SK-N-MC (cell line): ENCODE data around the gene USH2A.

Experiments
- EZH2 ChIP-seq: fragments of 200-600 bp; sonication (generic); IDR thresholded peaks from one replicate; pipeline ENCODE4 v1.6.1; 2017; ENCODE audit warnings: antibody characterized with exemption
- FOXP2 ChIP-seq: optimal IDR thresholded peaks from 2 replicates; pipeline ENCODE3; 2011; ENCODE audit warnings: mild to moderate bottlenecking, moderate library complexity; ENCODE audit not compliant: insufficient read depth; ENCODE audit errors: extremely low read length, control extremely low read depth
- POLR2AphosphoS5 ChIP-seq: IDR thresholded peaks from 2 replicates; pipeline ENCODE4 v1.6.1; 2012; ENCODE audit warnings: mild to moderate bottlenecking, low read depth, low read length, borderline replicate concordance

DNA sequence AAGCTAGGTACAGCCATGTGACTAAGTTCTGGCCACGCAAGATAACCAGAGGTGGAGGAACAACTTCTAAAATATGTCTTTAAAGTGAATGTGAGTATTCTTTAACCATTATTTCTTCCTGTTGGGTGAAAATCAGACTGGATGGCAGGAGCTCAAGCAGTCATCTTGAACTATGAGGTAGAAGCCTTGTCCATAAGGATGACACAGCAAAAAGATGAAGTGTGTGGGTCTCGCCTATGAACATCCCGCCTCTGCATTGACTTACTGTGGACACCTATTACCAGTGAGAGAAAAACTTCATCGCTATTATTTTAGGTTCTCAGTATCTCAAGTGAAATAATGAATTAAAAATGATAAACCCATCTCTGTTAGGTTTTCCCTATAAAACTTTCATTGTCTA, 365.3 kb downstream of the USH2A start:
- TF ChIP-seq POLR2AphosphoS5 (no peak), EZH2 (no peak), FOXP2 (no peak)
